Liver (tissue), 3 donors: ENCODE results near the gene ZNF92.

Experiments
- EGR1 ChIP-seq, 2 donors: IDR thresholded peaks; 2 replicates each; pipeline ENCODE4 v1.6.1; 2016 to 2018; ENCODE audit warnings: antibody characterized with exemption in 2 of 2, low read depth in 2 of 2
- GABPA ChIP-seq, 2 donors: IDR thresholded peaks in 1 of 2; conservative IDR thresholded peaks in 1 of 2; 2 replicates each; pipeline ENCODE4 v1.6.1; 2016; ENCODE audit warnings: antibody characterized with exemption in 2 of 2, mild to moderate bottlenecking in 1 of 2, moderate library complexity in 1 of 2
- TF ChIP-seq, protein P1 (sequence below): fragments of 150-350 bp; IDR thresholded peaks from 2 replicates; pipeline ENCODE4 v1.5.1; 2017; ENCODE audit warnings: improper control_type of control experiment, low read depth, low read length; ENCODE audit not compliant: missing input control
- donor health status: healthy.
- donor health status: healthy.

DNA sequence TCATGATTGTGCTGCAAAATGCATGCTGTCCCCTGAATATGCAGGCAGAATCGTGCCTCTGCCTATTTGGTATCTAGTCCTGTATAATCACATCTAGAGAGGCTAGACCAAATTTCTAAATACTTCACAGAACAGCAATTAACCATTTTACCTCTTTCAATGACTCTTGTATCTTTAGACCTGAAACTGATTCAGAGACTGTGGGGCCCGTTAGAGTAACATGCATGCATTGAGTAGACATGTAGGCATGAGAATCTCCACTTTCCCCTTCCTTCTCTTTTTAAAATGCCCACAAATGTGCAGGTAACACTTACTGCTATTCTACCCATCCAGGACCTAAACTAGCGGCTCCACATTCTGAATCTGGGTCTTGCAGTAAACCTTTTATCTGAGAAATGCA, 8.8 kb downstream of the ZNF92 start:
- TF ChIP-seq, protein P1, sequence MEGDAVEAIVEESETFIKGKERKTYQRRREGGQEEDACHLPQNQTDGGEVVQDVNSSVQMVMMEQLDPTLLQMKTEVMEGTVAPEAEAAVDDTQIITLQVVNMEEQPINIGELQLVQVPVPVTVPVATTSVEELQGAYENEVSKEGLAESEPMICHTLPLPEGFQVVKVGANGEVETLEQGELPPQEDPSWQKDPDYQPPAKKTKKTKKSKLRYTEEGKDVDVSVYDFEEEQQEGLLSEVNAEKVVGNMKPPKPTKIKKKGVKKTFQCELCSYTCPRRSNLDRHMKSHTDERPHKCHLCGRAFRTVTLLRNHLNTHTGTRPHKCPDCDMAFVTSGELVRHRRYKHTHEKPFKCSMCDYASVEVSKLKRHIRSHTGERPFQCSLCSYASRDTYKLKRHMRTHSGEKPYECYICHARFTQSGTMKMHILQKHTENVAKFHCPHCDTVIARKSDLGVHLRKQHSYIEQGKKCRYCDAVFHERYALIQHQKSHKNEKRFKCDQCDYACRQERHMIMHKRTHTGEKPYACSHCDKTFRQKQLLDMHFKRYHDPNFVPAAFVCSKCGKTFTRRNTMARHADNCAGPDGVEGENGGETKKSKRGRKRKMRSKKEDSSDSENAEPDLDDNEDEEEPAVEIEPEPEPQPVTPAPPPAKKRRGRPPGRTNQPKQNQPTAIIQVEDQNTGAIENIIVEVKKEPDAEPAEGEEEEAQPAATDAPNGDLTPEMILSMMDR, result no peak
- no peak for TF ChIP-seq EGR1 (IDR thresholded peaks at IDR 0.05; ENCODE audit: low read depth in 2 of 2)
- TF ChIP-seq GABPA (IDR thresholded peaks at IDR 0.05 in 1 of 2, conservative IDR thresholded peaks at IDR 0.05 in 1 of 2), result no peak
